NCI-H1694 (cell line): Measurements from ENCODE around the gene KLK11.

ENCODE experiments used
- DNase-seq: peaks from one replicate; lab custom pipeline; 2025; lab: John Stamatoyannopoulos, UW

The KLK11 gene, protein sequence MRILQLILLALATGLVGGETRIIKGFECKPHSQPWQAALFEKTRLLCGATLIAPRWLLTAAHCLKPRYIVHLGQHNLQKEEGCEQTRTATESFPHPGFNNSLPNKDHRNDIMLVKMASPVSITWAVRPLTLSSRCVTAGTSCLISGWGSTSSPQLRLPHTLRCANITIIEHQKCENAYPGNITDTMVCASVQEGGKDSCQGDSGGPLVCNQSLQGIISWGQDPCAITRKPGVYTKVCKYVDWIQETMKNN

DNA sequence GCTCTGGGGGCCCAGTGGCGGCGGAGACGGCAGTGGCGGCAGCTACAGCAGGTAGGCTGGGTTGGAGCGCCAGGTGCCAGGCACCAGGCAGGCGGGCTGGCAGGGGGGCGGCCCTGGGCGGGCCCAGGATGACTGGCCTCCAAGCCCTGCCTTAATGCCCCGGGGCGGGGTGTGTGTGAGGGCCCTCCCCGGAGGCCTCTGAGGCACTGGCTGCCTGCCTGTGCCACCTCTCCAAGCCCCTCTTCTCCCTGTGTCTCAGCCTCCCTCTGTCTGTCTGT, at the start of gene KLK11:
Gene KLK11, minus strand, starts transcription at position 63 of the 278 bp plus-strand sequence. CDS start 985 bp downstream, outside the sequence.
- no peak for DNase-seq

DNA sequence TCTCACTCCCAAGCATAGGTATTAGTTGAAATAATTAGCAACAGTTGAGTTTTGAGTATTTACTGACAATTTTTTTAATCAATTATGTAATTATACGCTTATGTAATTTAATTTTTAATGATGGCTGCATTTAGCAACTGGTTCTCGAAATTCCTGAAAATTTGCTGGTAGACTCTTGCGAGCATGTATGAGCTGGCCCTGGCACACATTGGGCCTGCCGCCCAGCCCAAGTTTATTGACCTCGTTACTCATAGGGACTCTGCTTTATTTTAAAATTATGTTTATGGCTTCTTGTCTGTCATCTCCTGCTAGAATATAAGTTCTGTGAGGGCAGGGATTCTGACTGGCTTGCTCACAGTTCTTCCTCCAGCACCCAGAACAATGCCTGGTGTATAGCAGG, 49.6 kb upstream of the KLK11 start:
- no peak for DNase-seq

DNA sequence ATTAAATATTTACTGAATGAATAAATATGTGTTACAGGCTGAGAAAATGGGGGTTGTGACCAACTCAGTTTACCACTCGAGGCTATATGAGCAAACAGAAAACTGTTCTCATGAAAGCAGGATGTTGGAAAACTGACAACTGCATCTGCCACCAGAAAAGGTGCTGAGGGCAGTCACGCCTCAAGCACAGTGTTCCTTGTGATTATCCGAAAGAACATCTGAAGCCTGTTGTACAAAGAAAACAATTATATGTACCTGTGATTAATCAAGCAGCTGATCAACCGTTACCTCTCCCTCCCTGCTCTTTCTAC, 44.6 kb upstream of the KLK11 start:
- DNase-seq: no peak

DNA sequence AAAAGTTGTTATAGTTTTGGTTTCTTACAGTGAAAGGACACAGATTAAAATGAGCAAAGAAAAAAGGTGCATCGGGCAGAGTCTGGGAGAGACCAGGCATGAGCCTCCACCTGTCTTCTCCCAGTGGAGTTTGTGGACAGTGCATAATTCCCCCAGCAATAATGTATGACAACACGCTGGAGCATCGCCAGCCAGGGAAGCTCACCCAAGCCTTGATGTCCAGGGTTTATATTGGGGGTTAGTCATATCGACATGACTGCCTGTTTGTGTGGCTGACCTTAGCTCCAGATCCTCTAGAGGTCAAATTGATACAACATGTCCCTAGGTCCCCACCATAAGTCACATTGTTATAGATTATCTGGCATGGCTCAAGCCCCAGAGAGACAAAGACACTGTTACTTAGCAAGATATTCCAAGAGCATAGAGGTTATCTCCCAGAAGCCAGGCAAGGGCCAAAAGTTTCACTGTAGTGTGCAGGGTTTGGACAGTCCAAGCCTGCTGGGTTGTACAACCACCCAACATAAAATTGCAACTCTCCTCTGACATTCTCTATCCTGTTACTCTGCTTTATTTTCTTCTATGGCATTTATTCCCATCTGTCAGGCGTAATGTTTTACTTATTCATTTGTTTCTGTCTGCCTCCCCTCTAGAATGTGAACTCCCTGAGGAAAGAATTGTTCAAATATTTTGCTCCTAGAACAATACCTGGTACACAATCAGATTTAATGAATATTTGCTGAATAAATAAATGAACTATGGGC, 44.1 kb upstream of the KLK11 start:
- no peak for DNase-seq

DNA sequence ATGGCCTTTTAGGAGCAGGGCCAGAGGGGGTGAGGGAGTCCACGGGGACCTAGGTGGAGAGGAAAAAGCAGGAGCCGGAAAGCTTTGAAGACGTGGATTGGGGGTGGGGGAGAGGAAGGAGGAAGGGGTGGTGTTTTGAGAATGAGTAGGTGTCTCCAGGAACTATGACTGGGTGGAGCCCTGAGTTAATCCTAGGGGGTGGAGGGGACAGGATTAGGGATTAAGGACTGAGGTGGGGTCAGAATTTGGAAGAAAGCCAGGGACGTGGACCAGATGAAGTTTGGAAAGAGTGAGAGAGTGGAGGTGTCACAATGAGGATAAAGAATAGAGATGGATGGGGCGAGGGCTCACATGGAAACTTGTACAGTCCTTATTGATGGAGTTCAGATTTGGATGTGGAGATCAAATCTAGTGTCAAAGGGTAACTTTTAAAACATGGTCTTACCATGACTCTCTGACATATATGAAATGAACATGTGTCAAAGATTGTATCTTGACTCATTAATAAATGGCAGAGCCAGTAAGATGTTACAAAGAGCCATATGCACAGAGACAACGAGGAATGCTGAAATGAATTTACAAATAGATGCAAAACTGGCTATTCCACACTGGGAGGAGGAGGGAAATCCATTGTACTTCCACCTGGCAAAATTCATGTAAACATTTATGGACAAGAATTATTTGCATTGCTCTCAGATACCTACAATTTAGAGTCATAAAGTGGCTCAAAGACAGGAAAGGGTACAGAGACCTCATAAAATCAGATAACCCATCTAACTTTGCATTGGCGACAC, 40.2 kb upstream of the KLK11 start:
- DNase-seq: no peak

DNA sequence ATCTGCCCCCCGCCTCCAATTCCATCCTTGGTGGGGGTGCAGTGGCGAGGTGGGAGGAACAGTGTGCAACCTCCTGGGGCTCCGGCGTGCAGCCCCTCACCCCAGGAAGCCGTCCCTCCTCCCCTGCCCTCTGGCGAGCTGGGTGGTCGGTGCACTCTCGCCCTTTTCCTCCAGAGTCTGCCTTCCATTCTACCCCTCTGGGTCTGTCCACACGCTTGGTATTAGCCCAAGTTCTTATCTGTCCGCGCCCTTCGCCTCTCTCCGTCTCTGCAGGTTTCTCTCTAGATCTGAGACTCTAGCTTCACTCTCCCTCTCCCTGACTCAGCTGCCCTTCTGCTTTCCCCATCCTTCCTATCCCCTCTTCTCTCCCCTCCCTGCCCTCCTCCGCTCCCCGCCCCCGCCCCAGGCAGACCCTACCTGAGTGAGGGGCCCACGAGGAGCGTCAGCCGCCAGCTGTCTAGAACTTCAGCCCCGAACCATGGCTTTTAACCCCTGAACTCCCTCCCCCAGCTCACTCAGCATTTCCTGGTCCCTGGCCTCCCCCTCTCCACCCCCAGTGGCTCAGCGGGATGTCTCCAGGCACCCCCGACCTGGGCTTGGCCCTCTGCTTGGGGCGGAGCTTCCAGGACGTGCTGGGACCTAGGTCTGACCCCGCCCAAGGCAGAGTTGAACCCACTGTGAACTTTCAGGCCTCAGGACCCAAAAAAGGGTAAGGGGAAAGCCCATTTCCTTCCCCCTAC, 39.0 kb upstream of the KLK11 start:
- no peak for DNase-seq

DNA sequence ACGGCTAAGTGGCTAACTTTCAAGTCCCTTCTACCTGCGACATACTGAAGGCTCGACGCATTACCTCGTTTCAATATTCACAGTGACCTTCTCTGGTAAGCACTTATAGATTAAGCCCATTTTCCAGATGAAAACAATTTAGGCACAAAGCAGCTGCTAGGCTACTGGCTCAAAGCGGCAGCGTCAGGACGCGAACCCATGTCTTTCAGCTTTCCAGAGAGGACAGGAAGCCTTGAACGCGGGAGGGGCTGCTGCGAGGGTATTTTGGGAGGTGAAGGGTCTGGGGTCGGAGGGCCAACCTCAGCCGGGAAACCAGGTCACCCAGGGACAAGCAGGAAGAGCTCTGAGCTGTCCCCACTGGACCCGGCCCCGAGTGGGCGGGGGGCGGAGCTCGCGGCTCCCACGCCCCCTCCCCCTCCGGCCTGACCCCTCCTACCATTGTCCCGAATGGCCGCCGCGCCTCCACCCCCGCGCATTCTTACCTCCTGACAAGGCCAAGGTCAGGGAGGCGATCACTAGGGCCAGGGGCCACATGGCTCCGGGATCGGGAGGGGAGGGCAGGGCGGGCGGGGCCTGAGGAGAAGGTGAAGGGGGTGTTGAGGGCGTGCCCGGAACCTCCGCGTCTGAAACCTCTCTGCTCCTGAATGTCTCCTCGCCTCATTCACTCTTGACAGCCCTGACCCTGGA, 38.3 kb upstream of the KLK11 start, which contains the start of gene KLK13:
Gene KLK13, minus strand, starts transcription at position 559 of the 687 bp plus-strand sequence. Its CDS starts 25 bp downstream, at position 534.
- DNase-seq: no peak

DNA sequence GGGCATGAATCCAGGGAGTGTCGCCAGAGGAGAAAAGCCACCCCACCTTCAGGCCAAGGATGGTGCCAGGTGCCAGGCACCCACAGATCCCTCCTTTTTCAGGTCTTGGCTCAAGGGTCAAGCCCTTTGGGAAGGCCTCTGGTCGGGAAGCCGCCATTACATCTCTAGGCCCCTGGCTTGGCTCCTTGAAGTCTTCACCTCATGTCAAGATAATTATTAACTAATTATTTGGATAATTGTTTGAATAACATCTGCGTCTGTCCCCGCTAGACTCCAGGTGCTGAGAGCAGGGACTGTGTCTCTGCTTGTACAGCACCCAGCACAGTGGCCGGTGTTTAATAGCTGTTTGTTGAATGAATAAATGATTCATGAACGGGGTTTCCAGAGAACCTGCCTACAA, 37.2 kb upstream of the KLK11 start:
- DNase-seq: no peak

DNA sequence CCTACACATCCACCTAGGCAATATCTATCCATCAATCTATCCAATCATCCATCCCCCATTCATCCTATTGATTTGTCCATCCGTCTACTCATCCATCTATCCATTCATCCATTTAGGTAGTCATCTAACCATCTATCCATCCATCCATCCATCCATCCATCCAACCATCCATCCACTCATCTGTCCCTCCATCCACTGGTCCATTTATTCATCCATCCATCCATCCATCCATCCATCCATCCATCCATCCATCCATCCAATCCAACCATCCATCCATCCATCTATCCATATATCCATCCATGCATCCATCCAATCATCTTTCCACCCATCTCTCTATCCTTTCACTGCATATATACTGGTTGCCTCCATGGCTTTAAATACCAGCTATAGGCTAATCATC, 34.6 kb upstream of the KLK11 start:
- no peak for DNase-seq

DNA sequence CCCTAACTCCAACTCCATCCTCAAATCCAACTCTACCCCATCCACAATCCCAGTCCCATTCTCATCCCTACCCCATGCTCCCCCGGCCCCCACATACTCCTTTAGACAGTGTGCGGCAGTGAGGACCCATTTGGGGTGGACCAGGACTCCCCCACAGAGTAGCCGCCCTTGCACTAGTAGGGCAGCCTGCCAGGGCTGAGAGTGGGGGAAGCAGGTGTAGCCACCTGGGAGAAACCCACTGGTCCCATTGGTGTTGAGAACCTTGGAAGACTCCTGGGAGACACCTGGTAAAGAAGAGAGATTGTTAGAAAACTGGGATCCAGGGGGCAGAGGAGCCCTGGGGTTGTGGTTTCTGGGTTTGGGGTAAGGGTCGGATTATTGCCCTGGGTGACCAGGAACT, 33.9 kb upstream of the KLK11 start:
- DNase-seq: no peak

DNA sequence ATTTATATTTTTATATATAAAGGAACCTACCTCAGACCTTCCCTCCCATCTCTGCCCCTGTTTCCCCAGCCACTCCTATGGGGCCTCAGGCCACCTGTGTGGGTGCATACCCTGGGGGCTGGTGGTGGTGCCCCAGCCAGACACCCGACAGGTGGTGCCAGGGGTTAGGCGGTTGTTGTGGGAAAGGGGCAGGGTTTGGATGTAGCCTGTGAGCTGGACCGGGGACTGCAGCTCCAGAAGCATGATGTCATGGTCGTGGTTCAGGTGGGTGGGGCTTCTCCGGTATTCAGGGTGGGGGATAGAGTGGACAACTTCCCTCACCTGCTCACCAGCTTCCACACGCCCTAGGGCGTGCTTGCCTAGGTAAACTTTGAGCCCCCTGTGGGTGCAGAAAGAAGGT, 33.3 kb upstream of the KLK11 start:
- DNase-seq: no peak

DNA sequence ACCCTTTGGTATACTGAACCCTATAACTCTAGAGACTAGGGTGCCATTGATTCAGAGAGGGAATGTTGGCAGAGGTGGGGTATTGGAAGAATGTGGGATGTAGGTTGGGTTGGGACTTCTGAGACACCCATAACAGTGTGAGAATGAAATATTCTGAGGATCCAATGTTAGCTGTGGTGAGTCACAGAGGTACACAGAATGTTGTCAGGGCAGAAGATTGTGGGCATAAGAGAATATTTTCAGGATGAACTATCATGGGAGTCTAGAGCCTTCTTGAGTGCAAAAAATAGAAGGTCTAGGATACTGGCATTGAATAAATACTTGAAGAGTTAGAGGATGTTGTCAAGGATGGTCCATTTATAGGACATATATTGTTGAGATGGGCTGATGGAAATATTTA, 29.4 kb upstream of the KLK11 start:
- DNase-seq: no peak

DNA sequence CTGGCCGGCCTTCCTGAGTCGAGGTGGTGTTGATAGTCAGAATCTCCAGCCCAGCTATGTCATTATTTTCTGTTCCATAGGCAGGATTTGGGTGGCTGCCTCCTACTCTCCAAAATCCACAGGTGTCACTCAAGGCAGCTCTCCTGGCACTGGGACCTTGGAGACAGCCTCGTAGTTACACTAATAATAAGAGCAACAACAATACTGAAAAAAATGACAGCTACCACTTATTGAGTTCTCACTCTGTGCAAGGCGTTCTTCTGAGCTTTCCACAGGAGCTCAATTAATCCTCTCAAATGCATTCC, 20.6 kb upstream of the KLK11 start:
- DNase-seq: no peak

DNA sequence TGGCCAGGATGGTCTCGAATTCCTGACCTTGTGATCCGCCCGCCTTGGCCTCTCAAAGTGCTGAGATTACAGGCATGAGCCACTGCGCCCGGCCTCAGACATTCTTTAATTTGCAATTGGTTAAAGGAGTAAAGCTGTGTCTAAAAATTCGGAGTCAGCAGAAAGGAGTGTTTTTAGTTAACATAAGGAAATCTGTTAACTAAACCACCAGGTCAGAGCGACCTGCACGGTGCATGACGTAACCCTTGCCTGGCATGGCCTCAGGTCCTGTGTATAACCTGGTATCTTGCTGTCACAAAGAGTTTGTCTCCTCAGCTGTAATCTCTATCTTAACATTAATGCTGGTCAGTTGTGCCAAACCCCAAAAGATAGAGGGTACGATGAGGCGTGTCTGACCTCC, 17.9 kb upstream of the KLK11 start:
- DNase-seq: no peak

DNA sequence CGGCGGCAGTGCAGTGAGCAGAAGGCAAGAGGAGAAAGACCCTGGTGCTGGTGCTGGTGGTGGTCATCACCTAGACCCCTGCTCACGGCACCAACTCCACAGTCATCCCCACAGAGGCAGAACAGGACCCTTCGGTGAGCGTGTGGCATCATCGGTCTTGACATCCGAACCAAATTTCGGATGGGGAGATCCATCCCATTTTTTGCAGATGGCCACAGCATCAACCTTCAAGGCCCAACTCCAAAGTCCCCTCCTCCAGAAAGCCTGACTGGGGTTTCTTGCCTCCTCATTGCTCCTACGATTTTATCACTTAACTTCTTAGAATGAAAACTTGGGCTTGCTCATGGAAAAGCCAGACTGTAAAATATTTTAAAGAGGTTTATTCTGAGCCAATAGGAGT, 17.1 kb upstream of the KLK11 start:
- DNase-seq: no peak

DNA sequence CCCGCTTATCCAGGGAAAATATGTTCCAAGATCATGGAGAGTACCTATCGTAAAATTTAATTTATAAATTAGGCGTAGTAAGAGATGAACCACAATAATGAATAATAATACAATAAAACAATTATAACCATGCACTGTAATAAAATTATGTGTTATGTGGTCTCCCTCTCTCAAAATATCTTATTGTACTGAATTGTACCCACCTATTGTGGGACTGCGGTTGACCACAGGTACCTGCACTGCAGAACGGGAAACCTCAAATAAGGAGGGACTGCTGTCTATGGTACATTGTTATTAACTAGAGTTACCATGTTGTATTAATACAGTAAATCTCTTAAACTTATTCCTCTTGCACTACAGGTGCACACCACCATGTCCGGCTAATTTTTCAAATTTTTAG, 13.7 kb upstream of the KLK11 start:
- no peak for DNase-seq

DNA sequence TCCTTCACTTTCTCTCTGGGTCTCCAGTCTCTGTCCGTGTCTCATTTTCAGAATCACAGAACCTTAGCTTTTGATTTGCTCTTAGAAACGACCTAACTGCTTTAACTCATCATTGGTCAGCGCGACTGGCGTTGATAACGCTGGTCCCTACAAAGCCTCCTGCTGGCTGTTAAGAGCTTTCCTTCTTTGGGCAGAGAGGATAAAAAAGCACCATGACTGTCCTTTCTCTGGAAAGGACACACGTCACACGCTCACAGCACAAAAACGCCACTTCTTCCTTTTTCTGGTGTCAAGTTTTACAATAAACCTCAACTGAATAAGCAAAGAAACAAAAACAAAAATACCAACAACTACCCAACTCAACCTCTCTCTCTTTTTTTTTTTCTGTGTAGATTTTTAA, 10.1 kb upstream of the KLK11 start:
- no peak for DNase-seq

DNA sequence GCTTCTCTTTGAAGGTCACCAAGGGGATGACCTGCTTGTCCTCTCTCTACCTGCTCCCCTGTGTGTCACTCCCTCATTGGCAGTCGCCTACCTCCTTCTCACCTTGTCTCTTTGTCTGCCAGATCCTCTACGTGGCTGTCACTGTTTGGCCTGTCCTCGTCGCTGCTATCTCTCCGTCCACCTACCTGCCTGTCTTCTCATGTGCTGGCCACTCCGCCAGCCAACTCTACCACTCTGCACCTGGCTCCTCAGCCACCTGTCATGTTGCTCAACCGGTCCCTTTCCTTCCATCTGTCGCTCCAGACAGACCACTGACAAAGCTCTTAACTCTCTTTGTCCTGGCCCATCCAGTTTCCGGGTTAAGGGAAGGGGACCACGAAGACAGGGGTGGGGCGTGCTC, 8.3 kb upstream of the KLK11 start, which contains the start of gene KLK12:
Gene KLK12, minus strand, starts transcription at position 299 of the 400 bp plus-strand sequence. CDS start 381 bp downstream, outside the sequence.
- no peak for DNase-seq

DNA sequence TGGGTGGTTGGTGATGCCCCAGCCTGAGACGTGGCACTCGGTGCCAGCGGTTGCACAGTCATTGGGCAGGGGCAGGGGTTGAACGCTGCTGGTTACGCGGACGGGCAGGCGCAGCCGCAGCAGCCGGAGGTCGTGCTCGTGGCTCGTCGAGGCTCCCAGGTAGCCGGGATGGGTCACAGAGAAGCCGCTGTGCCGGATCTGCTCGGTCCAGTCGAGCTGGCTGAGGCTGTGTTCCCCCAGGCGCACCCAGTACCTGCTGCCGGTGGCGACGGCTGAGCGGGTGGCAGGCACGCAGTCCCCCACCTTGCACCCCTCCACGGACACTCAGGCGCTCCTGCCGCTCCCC, 5.4 kb upstream of the KLK11 start:
- DNase-seq: no peak

DNA sequence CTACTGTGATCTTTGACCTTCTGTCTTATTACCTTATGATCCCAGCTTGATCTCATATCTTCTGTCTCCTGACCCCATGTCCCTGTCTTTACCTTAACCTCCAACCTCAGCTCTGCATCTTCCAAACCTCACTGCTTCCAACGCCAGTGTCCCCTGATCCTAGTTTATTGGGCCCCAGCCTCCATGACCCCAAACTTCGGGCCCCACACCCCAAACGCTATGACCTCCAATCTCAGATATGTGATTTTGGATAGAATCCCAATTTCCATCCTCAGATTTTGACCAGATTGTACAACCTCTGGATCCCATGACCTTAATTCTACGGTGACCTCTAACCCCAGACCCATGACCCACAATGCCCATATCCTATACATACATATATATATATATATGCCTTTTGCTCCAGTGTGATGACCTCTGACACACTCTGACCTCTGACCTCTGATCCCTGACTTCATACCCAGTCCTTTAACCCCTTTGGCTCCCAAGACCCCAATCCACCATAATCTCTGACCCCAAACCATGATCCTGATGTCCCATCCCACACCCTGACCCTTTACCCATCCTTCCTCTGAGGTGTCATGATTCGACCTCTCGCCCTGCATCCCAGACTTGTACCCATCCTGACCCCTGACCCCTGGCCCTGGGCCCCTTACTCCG, 4.9 kb upstream of the KLK11 start:
- no peak for DNase-seq

DNA sequence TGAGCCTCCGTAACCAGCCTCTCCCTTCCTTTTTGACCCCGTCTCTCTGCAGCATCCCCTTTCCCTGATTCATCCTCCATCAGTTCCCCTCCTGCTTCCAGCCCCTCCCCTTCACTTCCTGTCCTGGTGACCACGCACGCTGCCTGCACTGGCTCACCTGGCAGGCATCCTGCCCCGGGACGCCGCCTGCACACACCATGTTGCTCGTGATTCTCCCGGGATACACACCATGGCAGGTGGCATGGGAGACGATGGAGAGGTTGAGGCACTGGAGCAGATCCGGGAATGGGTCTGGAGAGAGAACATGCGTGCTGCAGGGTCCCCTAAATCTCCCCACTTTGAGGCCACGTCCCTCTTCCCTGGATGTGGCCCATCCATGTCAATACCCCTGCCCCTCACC, 4.2 kb upstream of the KLK11 start:
- DNase-seq: no peak

DNA sequence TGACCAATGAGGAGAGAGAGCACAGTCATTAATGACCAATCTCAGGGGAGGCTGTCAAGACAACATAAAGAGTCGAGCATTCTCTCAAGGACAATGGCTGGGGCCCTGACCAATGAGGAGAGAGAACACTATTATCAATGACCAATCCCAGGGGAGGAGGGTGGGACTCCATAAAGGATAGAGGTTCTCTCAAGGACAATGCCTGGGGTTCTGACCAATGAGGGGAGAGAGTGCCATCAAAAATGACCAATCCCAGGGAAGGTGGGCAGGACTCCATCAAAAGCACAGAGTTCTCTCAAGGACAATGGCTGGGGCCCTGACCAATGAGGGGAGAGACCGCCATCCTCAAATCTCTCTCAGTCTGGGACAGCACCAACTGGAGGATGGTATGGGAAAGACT, 3.3 kb upstream of the KLK11 start:
- DNase-seq: no peak
